SHP77 treated with DMSO at 0.1 percent for 48 hours (cell line): ENCODE measurements around the gene CHCHD1.
"Not testable (repeated sequence)": the region's sequence is repeated elsewhere in the genome, so short reads cannot be mapped to it uniquely, and the experiment has no call there.

Experiments
- DNase-seq: peaks from one replicate; lab custom pipeline; 2025; lab: John Stamatoyannopoulos, UW

CHCHD1 gene

GRCh38 chr10:73793456-73793855 lies 11.6 kb downstream of the CHCHD1 start:
- no peak for DNase-seq

- DNase-seq, result not testable (repeated sequence)
Measured at GRCh38 chr10:73795491-73795890, 13.6 kb downstream of the CHCHD1 start.

- not testable (repeated sequence) for DNase-seq
Measured at GRCh38 chr10:73796035-73796434, 14.2 kb downstream of the CHCHD1 start.

GRCh38 chr10:73796766-73797165 lies 14.9 kb downstream of the CHCHD1 start:
- no peak for DNase-seq

- DNase-seq, result no peak
Measured at GRCh38 chr10:73797324-73798025, 15.6 kb downstream of the CHCHD1 start.

GRCh38 chr10:73798087-73798486 lies 16.2 kb downstream of the CHCHD1 start:
- no peak for DNase-seq

- no peak for DNase-seq
Measured at GRCh38 chr10:73798927-73799560, 17.2 kb downstream of the CHCHD1 start.

- no peak for DNase-seq
Measured at GRCh38 chr10:73799899-73800559, 18.2 kb downstream of the CHCHD1 start.

- no peak for DNase-seq
Measured at GRCh38 chr10:73800560-73801252, 18.9 kb downstream of the CHCHD1 start.

- no peak for DNase-seq
Measured at GRCh38 chr10:73801253-73801590, 19.4 kb downstream of the CHCHD1 start.

GRCh38 chr10:73802276-73802991 lies 20.6 kb downstream of the CHCHD1 start:
- DNase-seq, result no peak

GRCh38 chr10:73803680-73804286 lies 21.9 kb downstream of the CHCHD1 start:
- DNase-seq, result no peak

- no peak for DNase-seq
Measured at GRCh38 chr10:73806176-73806950, 24.5 kb downstream of the CHCHD1 start.

GRCh38 chr10:73807471-73807870 lies 25.6 kb downstream of the CHCHD1 start:
- no peak for DNase-seq

GRCh38 chr10:73808021-73808815 lies 26.4 kb downstream of the CHCHD1 start:
- DNase-seq, result no peak

- no peak for DNase-seq
Measured at GRCh38 chr10:73809061-73809818, 27.4 kb downstream of the CHCHD1 start.

- DNase-seq, result no peak
Measured at GRCh38 chr10:73810358-73810734, 28.5 kb downstream of the CHCHD1 start.

- DNase-seq, result no peak
Measured at GRCh38 chr10:73810735-73811465, 29.1 kb downstream of the CHCHD1 start.

GRCh38 chr10:73812657-73813056 lies 30.8 kb downstream of the CHCHD1 start:
- DNase-seq, result no peak
